ENCODE measurements around the gene DHFR2. TPM values are rescaled to one million over a fixed set of nuclear protein-coding genes. Genes with fewer than 3 reads are reported as not detected.

DHFR2 gene
- total RNA-seq, 1 experiment from 2014 or later, result 4.4 TPM

DNA sequence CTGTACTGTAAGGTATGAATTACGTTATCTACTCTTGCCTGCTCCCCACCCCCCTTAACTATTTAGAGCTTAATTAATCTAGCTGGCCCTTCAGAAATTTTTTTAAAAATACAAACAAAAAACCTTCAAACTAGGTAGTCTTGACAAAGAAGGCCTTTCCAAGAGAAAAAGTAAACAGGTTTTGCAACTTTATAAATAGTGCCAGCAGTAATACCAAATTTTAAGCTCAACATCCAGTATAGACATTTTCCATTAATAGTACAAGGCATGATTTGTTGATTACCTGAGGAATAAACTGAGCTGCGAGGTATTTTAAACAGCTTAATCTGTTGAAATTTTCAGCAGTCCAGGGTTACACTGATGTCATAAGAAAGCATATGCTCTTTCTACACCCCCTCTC lies 54.5 kb downstream of the DHFR2 start:
- H3K4me1 ChIP-seq (replicated peaks), result no peaks in the 10 kb centered on the region
- H3K9me3 ChIP-seq (replicated peaks), result no peaks in the 10 kb centered on the region
- no peak for DNase-seq (ENCODE audit: low read depth in 1 of 2, low spot score in 2 of 2)
- H3K36me3 ChIP-seq, result no peaks in the 10 kb centered on the region
- no peaks in the 10 kb centered on the region for H3K27me3 ChIP-seq (replicated peaks)
- no peak overlapping the region for H3K27ac ChIP-seq
- no peak overlapping the region for H3K4me3 ChIP-seq

Other genes starting within 250 kb of the DHFR2 start
- 4.9 and 5.8 TPM in 2 replicates for gene PROS1, start 89.0 kb downstream of the DHFR2 start, total RNA-seq (2014; rRNA removed; shearing (Covaris generic))
- 14.8 and 16.0 TPM in 2 replicates for gene ARL13B, start 82.8 kb downstream of the DHFR2 start, total RNA-seq (2014; rRNA removed; shearing (Covaris generic))
- gene STX19, start 34.3 kb downstream of the DHFR2 start, total RNA-seq (2014; rRNA removed; shearing (Covaris generic)), result not detected in 2 replicates
- 7.1 and 7.7 TPM in 2 replicates for gene NSUN3, start 145 bp upstream of the DHFR2 start, total RNA-seq (2014; rRNA removed; shearing (Covaris generic))